Hepatocyte (in vitro differentiated cells): ENCODE data around the gene NPAS3.

Experiments used
- EZH2 ChIP-seq: fragments of 200-600 bp; sonication (generic); IDR thresholded peaks from 2 replicates; pipeline ENCODE4 v1.6.1; 2016; ENCODE audit warnings: antibody characterized with exemption, mild to moderate bottlenecking, borderline replicate concordance
- EZH2phosphoT487 ChIP-seq: fragments of 200-600 bp; sonication (generic); IDR thresholded peaks from one replicate; pipeline ENCODE4 v1.6.1; 2018; ENCODE audit warnings: antibody characterized with exemption, mild to moderate bottlenecking, low read depth, moderate library complexity; ENCODE audit not compliant: unreplicated experiment, severe bottlenecking
- TF ChIP-seq, protein P1 (sequence below): fragments of 200-600 bp; sonication (generic); IDR thresholded peaks from 2 replicates; pipeline ENCODE4 v1.5.1; 2016; ENCODE audit warnings: antibody characterized with exemption, mild to moderate bottlenecking; ENCODE audit not compliant: poor library complexity

- TF ChIP-seq, protein P1, sequence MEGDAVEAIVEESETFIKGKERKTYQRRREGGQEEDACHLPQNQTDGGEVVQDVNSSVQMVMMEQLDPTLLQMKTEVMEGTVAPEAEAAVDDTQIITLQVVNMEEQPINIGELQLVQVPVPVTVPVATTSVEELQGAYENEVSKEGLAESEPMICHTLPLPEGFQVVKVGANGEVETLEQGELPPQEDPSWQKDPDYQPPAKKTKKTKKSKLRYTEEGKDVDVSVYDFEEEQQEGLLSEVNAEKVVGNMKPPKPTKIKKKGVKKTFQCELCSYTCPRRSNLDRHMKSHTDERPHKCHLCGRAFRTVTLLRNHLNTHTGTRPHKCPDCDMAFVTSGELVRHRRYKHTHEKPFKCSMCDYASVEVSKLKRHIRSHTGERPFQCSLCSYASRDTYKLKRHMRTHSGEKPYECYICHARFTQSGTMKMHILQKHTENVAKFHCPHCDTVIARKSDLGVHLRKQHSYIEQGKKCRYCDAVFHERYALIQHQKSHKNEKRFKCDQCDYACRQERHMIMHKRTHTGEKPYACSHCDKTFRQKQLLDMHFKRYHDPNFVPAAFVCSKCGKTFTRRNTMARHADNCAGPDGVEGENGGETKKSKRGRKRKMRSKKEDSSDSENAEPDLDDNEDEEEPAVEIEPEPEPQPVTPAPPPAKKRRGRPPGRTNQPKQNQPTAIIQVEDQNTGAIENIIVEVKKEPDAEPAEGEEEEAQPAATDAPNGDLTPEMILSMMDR: no peak
- TF ChIP-seq EZH2phosphoT487 (no peak), EZH2 (no peak)
These were observed 761.4 kb downstream of the NPAS3 start for GRCh38 chr14:33700052-33700451.
